DOHH2 (cell line): ENCODE results near the gene CARD11.

Experiments used
- H3F3A ChIP-seq: fragments of 200-600 bp; sonication (generic), shearing (Covaris generic); 2 replicates; pipeline ENCODE4 v1.6.0; 2016; ENCODE audit warnings: antibody characterized with exemption, mild to moderate bottlenecking; ENCODE audit not compliant: control insufficient read depth, insufficient read depth
- H3K27ac ChIP-seq: fragments of 200-600 bp; sonication (generic); 2 replicates; pipeline ENCODE4 v1.5.1; 2014; ENCODE audit warnings: low read depth, mild to moderate bottlenecking, low read length, moderate library complexity
- H3K27me3 ChIP-seq: fragments of 200-600 bp; sonication (generic); 2 replicates; pipeline ENCODE4 v1.6.1; 2014; ENCODE audit warnings: mild to moderate bottlenecking, low read length, mixed read lengths; ENCODE audit not compliant: control insufficient read depth
- H3K36me3 ChIP-seq: fragments of 200-600 bp; sonication (generic); 2 replicates; pipeline ENCODE4 v1.6.1; 2014; ENCODE audit warnings: mild to moderate bottlenecking, low read length, moderate library complexity, mixed read lengths; ENCODE audit not compliant: control insufficient read depth
- H3K4me1 ChIP-seq: fragments of 200-600 bp; sonication (generic); 2 replicates; pipeline ENCODE4 v1.6.1; 2014; ENCODE audit warnings: mild to moderate bottlenecking, low read length, mixed read lengths; ENCODE audit not compliant: control insufficient read depth
- H3K4me2 ChIP-seq: fragments of 200-600 bp; sonication (generic); 2 replicates; pipeline ENCODE4 v1.6.0; 2014; ENCODE audit warnings: mild to moderate bottlenecking, low read length, moderate library complexity
- H3K4me3 ChIP-seq: fragments of 200-600 bp; sonication (generic); 2 replicates; pipeline ENCODE4 v1.5.1; 2014; ENCODE audit warnings: mild to moderate bottlenecking, low read length, mixed read lengths
- H3K79me2 ChIP-seq: fragments of 200-600 bp; sonication (generic); 2 replicates; pipeline ENCODE4 v1.6.1; 2014; ENCODE audit warnings: mild to moderate bottlenecking, low read length, mixed read lengths; ENCODE audit not compliant: control insufficient read depth
- H3K9me2 ChIP-seq: fragments of 200-600 bp; sonication (generic); replicated peaks from 2 replicates; pipeline ENCODE4 v1.6.1; 2014; ENCODE audit warnings: mild to moderate bottlenecking, low read length, mixed read lengths; ENCODE audit not compliant: control insufficient read depth
- H3K9me3 ChIP-seq: fragments of 200-600 bp; sonication (generic); 2 replicates; pipeline ENCODE4 v1.6.1; 2014; ENCODE audit warnings: antibody characterized with exemption, low read length, mixed read lengths; ENCODE audit not compliant: control insufficient read depth, insufficient read depth
- H4K20me1 ChIP-seq: fragments of 200-600 bp; sonication (generic); 2 replicates; pipeline ENCODE4 v1.6.0; 2014; ENCODE audit warnings: low read depth, mild to moderate bottlenecking, antibody characterized with exemption, low read length, moderate library complexity; ENCODE audit not compliant: control insufficient read depth, insufficient read depth
- EZH2phosphoT487 ChIP-seq: fragments of 200-600 bp; sonication (generic); IDR thresholded peaks from 2 replicates; pipeline ENCODE4 v1.6.1; 2017; ENCODE audit warnings: borderline replicate concordance, mild to moderate bottlenecking, antibody characterized with exemption, low read length, moderate library complexity, mixed read lengths
- TF ChIP-seq, protein P1 (sequence below): fragments of 200-600 bp; sonication (generic); IDR thresholded peaks from one replicate; pipeline ENCODE4 v1.5.1; 2014; ENCODE audit warnings: antibody characterized with exemption, mild to moderate bottlenecking, low read depth, low read length; ENCODE audit not compliant: poor library complexity, severe bottlenecking

Gene CARD11

DNA sequence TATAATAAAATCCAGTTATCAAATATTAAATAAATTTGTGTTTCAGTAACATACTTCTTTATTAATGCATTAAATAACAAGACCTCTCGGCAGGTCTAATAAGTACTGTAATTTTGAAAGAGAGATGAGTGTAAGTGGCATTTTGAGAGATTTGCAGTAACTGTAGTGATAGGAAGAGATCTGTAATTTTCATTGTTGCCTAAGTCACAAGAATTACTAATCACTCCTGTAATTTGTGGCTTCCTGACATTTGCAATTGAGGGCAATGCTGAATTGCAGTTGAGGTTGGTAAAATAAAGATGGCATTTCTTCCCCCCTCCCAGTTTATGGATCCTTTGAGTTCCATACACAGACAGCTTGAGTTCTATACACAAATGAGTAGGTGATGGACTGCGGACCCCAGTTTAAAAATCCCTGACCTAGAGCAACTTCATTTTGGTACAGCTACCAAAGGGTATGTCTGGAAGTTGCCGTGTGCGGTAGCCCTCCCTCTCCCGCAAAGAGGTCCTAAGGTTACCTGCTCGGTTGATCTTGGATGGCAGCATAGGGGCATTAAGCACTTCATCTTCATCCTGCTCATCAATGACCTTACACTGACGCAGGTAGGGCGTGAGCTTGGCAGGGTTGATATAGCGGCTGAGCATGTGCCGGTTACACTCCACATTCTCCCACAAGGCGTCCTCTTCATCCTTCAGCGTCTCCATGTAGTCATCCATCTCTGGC lies 96.4 kb downstream of the CARD11 start:
- peaks cover 84% of the 10 kb centered on the region for H3K36me3 ChIP-seq
- H3K9me2 ChIP-seq, result no peaks in the 10 kb centered on the region
- H3F3A ChIP-seq, result 0 out of 2 replicates have a peak, but pooled peaks cover 4% of the 10 kb centered on the region
- no peak overlapping the region for H3K27ac ChIP-seq
- H3K4me1 ChIP-seq, result peaks cover 30% of the 10 kb centered on the region
- no peaks in the 10 kb centered on the region for H3K79me2 ChIP-seq
- H3K27me3 ChIP-seq, result no peaks in the 10 kb centered on the region
- no peaks in the 10 kb centered on the region for H4K20me1 ChIP-seq
- H3K4me2 ChIP-seq, result no peak overlapping the region
- TF ChIP-seq, protein P1, sequence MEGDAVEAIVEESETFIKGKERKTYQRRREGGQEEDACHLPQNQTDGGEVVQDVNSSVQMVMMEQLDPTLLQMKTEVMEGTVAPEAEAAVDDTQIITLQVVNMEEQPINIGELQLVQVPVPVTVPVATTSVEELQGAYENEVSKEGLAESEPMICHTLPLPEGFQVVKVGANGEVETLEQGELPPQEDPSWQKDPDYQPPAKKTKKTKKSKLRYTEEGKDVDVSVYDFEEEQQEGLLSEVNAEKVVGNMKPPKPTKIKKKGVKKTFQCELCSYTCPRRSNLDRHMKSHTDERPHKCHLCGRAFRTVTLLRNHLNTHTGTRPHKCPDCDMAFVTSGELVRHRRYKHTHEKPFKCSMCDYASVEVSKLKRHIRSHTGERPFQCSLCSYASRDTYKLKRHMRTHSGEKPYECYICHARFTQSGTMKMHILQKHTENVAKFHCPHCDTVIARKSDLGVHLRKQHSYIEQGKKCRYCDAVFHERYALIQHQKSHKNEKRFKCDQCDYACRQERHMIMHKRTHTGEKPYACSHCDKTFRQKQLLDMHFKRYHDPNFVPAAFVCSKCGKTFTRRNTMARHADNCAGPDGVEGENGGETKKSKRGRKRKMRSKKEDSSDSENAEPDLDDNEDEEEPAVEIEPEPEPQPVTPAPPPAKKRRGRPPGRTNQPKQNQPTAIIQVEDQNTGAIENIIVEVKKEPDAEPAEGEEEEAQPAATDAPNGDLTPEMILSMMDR, result no peak
- no peak for TF ChIP-seq EZH2phosphoT487
- H3K9me3 ChIP-seq, result no peaks in the 10 kb centered on the region
- H3K4me3 ChIP-seq, result no peak overlapping the region

DNA sequence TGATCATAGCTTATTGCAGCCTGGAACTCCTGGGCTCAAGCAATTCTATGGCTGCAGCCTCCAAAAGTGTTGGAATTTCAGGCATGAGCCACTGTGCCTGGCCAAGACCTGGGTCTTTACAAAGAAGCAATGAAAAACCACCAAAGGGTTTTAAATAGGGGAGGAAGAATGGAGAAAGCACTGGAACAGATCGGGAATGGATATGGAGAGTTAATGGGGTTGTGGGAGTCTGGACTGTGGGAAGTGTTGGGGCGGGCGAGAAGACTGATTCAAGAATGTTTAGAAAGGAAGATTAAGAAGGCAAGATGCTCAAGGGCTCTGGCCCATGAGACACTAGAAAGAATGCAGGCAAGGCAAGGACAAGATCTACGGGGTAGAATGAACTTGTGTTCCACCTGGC lies 98.5 kb downstream of the CARD11 start:
- no peaks in the 10 kb centered on the region for H3K9me2 ChIP-seq
- H3K4me2 ChIP-seq, result no peak overlapping the region
- H3K4me3 ChIP-seq, result no peak overlapping the region
- no peak overlapping the region for H3K27ac ChIP-seq
- H3F3A ChIP-seq, result 0 out of 2 replicates have a peak, but pooled peaks cover 6% of the 10 kb centered on the region
- TF ChIP-seq EZH2phosphoT487, result no peak
- TF ChIP-seq, protein P1, result no peak
- H3K9me3 ChIP-seq, result no peaks in the 10 kb centered on the region
- no peaks in the 10 kb centered on the region for H3K27me3 ChIP-seq
- no peaks in the 10 kb centered on the region for H3K79me2 ChIP-seq
- H3K4me1 ChIP-seq, result peaks cover 37% of the 10 kb centered on the region
- peaks cover 81% of the 10 kb centered on the region for H3K36me3 ChIP-seq
- no peaks in the 10 kb centered on the region for H4K20me1 ChIP-seq

DNA sequence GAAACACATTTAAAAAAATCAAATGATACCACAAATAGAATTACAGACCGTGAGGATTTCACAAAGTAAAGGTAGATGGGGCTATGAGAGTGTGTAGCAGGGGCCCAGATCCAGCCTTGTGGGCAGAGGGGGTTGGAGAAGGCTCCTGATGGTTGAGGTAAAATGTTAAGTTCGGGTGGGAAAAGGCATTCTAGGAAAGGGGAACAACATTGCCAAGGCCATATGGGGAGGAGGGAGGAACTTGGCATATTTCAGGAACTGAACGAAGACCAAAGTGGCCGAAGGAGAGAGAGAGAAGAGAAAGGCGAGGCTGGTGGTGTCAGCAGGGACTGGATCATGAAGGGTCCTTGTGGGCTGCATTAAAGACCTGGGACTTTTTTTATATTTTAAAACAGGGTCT lies 98.9 kb downstream of the CARD11 start:
- Histone ChIP-seq H3K4me1 (peaks cover 35% of the 10 kb centered on the region), H3K4me3 (no peak overlapping the region), H3K27me3 (no peaks in the 10 kb centered on the region), H3K27ac (no peak overlapping the region), H3K79me2 (no peaks in the 10 kb centered on the region), H3F3A (0 out of 2 replicates have a peak, but pooled peaks cover 6% of the 10 kb centered on the region), H3K4me2 (no peak overlapping the region), H3K9me2 (no peaks in the 10 kb centered on the region), H4K20me1 (no peaks in the 10 kb centered on the region), H3K9me3 (no peaks in the 10 kb centered on the region), H3K36me3 (peaks cover 84% of the 10 kb centered on the region)
- TF ChIP-seq, protein P1, result no peak
